A549 (cell line): ENCODE measurements around the gene PCGF5.

Source experiments
- EP300 ChIP-seq, 2 experiments: fragments of >200 bp; sonication (Bioruptor Twin); formaldehyde crosslinking; IDR thresholded peaks; 2 replicates in 1 of 2; 3 replicates in 1 of 2; pipeline ENCODE4 v1.6.1; 2016 to 2017
- HES2 ChIP-seq: fragments of >200 bp; sonication (Bioruptor Twin); formaldehyde crosslinking; IDR thresholded peaks from 2 replicates; pipeline ENCODE4 v1.6.1; 2016
- KDM1A ChIP-seq: fragments of 200-600 bp; sonication (generic); IDR thresholded peaks from 2 replicates; pipeline ENCODE4 v1.6.1; 2016; ENCODE audit warnings: low read depth, mild to moderate bottlenecking
- KDM5A ChIP-seq: fragments of 200-600 bp; sonication (generic); IDR thresholded peaks from 2 replicates; pipeline ENCODE4 v1.6.1; 2016; ENCODE audit warnings: antibody characterized with exemption, mild to moderate bottlenecking
- TP53 ChIP-seq: fragments of 250-450 bp; sonication (Bioruptor Pico); IDR thresholded peaks from 2 replicates; pipeline ENCODE4 v1.5.0; 2021; ENCODE audit warnings: mild to moderate bottlenecking, moderate library complexity

- TF ChIP-seq EP300 (IDR thresholded peaks at IDR 0.05) (no peak), KDM1A (no peak), TP53 (CRISPR knock-in tag) (no peak), KDM5A (no peak), HES2 (no peak)
Observed at GRCh38 chr10:91316486-91316885, 96.0 kb downstream of the PCGF5 start.
